Liver (tissue), 3 donors: Measurements from ENCODE around the gene ZNF512.

Source experiments
- ATF3 ChIP-seq: IDR thresholded peaks from 2 replicates; pipeline ENCODE4 v1.6.1; 2016; ENCODE audit warnings: antibody characterized with exemption
- EGR1 ChIP-seq, 2 donors: IDR thresholded peaks; 2 replicates each; pipeline ENCODE4 v1.6.1; 2016 to 2018; ENCODE audit warnings: antibody characterized with exemption in 2 of 2, low read depth in 2 of 2
- FOXA1 ChIP-seq: IDR thresholded peaks from 2 replicates; pipeline ENCODE4 v1.6.1; 2016; ENCODE audit warnings: antibody characterized with exemption
- HNF4A ChIP-seq, 2 donors: conservative IDR thresholded peaks; 2 replicates each; pipeline ENCODE4 v1.6.1; 2016; ENCODE audit warnings: antibody characterized with exemption in 2 of 2, mild to moderate bottlenecking in 2 of 2
- JUND ChIP-seq, 2 donors: IDR thresholded peaks; 2 replicates each; pipeline ENCODE4 v1.6.1; 2016; ENCODE audit warnings: antibody characterized with exemption in 2 of 2
- MAX ChIP-seq: IDR thresholded peaks from 2 replicates; pipeline ENCODE4 v1.6.1; 2016; ENCODE audit warnings: antibody characterized with exemption
- SP1 ChIP-seq: IDR thresholded peaks from 2 replicates; pipeline ENCODE4 v1.6.1; 2018; ENCODE audit warnings: antibody characterized with exemption, mild to moderate bottlenecking
- TAF1 ChIP-seq: conservative IDR thresholded peaks from 2 replicates; pipeline ENCODE4 v1.6.1; 2016; ENCODE audit warnings: antibody characterized with exemption, mild to moderate bottlenecking
- YY1 ChIP-seq: IDR thresholded peaks from 2 replicates; pipeline ENCODE4 v1.6.1; 2016; ENCODE audit warnings: antibody characterized with exemption, mild to moderate bottlenecking
- TF ChIP-seq, protein P1 (sequence below): IDR thresholded peaks from 2 replicates; pipeline ENCODE4 v1.6.1; 2016; ENCODE audit warnings: antibody characterized with exemption
- TF ChIP-seq, protein P2 (sequence below): fragments of 150-350 bp; IDR thresholded peaks from 2 replicates; pipeline ENCODE4 v1.5.1; 2017; ENCODE audit warnings: improper control_type of control experiment, low read depth, low read length; ENCODE audit not compliant: missing input control
- TF ChIP-seq, protein P3 (sequence below): IDR thresholded peaks from 2 replicates; pipeline ENCODE4 v1.6.1; 2016; ENCODE audit warnings: antibody characterized with exemption, mild to moderate bottlenecking
- donor health status: healthy.
- donor health status: healthy.

DNA sequence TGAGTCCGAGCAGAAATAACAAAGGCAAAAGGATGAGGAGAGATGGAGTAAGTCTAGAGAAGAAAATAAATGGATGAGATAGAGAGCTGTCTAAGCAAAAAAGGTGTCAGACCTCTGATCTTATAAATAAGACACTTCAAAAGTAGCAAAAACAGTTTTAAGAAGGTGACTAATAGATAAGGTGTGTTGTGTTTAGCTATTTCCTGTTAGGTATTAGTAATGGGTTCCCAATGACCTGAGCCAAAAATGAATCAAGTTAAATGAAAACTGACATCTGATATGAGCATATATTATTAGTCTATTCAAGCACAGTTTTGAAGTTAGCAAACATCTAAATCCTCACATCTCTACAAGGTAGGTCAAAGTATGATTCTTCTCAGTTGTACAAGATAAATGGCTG is 69.9 kb downstream of the ZNF512 start:
- TF ChIP-seq, protein P1, sequence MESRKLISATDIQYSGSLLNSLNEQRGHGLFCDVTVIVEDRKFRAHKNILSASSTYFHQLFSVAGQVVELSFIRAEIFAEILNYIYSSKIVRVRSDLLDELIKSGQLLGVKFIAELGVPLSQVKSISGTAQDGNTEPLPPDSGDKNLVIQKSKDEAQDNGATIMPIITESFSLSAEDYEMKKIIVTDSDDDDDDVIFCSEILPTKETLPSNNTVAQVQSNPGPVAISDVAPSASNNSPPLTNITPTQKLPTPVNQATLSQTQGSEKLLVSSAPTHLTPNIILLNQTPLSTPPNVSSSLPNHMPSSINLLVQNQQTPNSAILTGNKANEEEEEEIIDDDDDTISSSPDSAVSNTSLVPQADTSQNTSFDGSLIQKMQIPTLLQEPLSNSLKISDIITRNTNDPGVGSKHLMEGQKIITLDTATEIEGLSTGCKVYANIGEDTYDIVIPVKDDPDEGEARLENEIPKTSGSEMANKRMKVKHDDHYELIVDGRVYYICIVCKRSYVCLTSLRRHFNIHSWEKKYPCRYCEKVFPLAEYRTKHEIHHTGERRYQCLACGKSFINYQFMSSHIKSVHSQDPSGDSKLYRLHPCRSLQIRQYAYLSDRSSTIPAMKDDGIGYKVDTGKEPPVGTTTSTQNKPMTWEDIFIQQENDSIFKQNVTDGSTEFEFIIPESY, result no peak
- TF ChIP-seq, protein P2, sequence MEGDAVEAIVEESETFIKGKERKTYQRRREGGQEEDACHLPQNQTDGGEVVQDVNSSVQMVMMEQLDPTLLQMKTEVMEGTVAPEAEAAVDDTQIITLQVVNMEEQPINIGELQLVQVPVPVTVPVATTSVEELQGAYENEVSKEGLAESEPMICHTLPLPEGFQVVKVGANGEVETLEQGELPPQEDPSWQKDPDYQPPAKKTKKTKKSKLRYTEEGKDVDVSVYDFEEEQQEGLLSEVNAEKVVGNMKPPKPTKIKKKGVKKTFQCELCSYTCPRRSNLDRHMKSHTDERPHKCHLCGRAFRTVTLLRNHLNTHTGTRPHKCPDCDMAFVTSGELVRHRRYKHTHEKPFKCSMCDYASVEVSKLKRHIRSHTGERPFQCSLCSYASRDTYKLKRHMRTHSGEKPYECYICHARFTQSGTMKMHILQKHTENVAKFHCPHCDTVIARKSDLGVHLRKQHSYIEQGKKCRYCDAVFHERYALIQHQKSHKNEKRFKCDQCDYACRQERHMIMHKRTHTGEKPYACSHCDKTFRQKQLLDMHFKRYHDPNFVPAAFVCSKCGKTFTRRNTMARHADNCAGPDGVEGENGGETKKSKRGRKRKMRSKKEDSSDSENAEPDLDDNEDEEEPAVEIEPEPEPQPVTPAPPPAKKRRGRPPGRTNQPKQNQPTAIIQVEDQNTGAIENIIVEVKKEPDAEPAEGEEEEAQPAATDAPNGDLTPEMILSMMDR, result no peak
- TF ChIP-seq MAX (no peak), HNF4A (conservative IDR thresholded peaks at IDR 0.05) (no peak), ATF3 (no peak), FOXA1 (no peak), TAF1 (no peak), JUND (IDR thresholded peaks at IDR 0.05) (no peak), SP1 (no peak), YY1 (no peak), EGR1 (IDR thresholded peaks at IDR 0.05; ENCODE audit: low read depth in 2 of 2) (no peak)
- TF ChIP-seq, protein P3, sequence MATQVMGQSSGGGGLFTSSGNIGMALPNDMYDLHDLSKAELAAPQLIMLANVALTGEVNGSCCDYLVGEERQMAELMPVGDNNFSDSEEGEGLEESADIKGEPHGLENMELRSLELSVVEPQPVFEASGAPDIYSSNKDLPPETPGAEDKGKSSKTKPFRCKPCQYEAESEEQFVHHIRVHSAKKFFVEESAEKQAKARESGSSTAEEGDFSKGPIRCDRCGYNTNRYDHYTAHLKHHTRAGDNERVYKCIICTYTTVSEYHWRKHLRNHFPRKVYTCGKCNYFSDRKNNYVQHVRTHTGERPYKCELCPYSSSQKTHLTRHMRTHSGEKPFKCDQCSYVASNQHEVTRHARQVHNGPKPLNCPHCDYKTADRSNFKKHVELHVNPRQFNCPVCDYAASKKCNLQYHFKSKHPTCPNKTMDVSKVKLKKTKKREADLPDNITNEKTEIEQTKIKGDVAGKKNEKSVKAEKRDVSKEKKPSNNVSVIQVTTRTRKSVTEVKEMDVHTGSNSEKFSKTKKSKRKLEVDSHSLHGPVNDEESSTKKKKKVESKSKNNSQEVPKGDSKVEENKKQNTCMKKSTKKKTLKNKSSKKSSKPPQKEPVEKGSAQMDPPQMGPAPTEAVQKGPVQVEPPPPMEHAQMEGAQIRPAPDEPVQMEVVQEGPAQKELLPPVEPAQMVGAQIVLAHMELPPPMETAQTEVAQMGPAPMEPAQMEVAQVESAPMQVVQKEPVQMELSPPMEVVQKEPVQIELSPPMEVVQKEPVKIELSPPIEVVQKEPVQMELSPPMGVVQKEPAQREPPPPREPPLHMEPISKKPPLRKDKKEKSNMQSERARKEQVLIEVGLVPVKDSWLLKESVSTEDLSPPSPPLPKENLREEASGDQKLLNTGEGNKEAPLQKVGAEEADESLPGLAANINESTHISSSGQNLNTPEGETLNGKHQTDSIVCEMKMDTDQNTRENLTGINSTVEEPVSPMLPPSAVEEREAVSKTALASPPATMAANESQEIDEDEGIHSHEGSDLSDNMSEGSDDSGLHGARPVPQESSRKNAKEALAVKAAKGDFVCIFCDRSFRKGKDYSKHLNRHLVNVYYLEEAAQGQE, result no peak
